SK-N-MC (cell line): ENCODE data around the gene ANKRD44.

Experiments used
- EZH2 ChIP-seq: fragments of 200-600 bp; sonication (generic); IDR thresholded peaks from one replicate; pipeline ENCODE4 v1.6.1; 2017; ENCODE audit warnings: antibody characterized with exemption
- POLR2AphosphoS5 ChIP-seq: IDR thresholded peaks from 2 replicates; pipeline ENCODE4 v1.6.1; 2012; ENCODE audit warnings: mild to moderate bottlenecking, low read depth, low read length, borderline replicate concordance

- TF ChIP-seq EZH2 (no peak), POLR2AphosphoS5 (no peak)
Measured at GRCh38 chr2:197013098-197013497, 297.5 kb downstream of the ANKRD44 start.
